Lung (tissue), 12 donors: ENCODE measurements around the gene ASH1L. TPM values are rescaled to one million over a fixed set of nuclear protein-coding genes. Genes with fewer than 3 reads are reported as not detected.

Experiments used
- ATAC-seq: fragments of 200-7000 bp; cut with Tn5 transposase; one replicate; pipeline ENCODE4 v1.9.1; 2020; ENCODE audit warnings: moderate number of reproducible peaks; ENCODE audit not compliant: insufficient read depth, low FRiP score
- DNase-seq, 3 donors: peaks; one replicate each; pipeline ENCODE4 v3.0.0-alpha.2; 2013 to 2017
- H3K27ac ChIP-seq, 2 donors: one replicate each; pipeline ENCODE4 v1.5.1; 2013; ENCODE audit warnings: mild to moderate bottlenecking in 2 of 2, moderate library complexity in 2 of 2, control low read depth in 1 of 2, inconsistent platforms in 1 of 2, low read depth in 1 of 2, low read length in 1 of 2
- H3K27me3 ChIP-seq, 3 donors: one replicate each; pipeline ENCODE4 v1.5.1; 2013; ENCODE audit warnings: low read length in 2 of 3; ENCODE audit not compliant: control insufficient read depth in 3 of 3, insufficient read depth in 3 of 3
- H3K36me3 ChIP-seq, 4 donors: one replicate each; pipeline ENCODE4 v1.5.1; 2013; ENCODE audit warnings: low read length in 4 of 4, mild to moderate bottlenecking in 1 of 4, moderate library complexity in 1 of 4; ENCODE audit not compliant: control insufficient read depth in 4 of 4, insufficient read depth in 4 of 4
- H3K4me1 ChIP-seq, 5 donors: one replicate each; pipeline ENCODE4 v1.5.1; 2013; ENCODE audit warnings: low read length in 5 of 5, mild to moderate bottlenecking in 2 of 5, moderate library complexity in 1 of 5; ENCODE audit not compliant: control insufficient read depth in 5 of 5, insufficient read depth in 5 of 5
- H3K4me3 ChIP-seq: one replicate; pipeline ENCODE4 v1.5.1; 2013; ENCODE audit warnings: mild to moderate bottlenecking, control low read depth, moderate library complexity
- H3K9ac ChIP-seq, 2 donors: one replicate each; pipeline ENCODE4 v1.5.1; 2013; ENCODE audit warnings: low read length in 2 of 2, control low read depth in 1 of 2; ENCODE audit not compliant: insufficient read depth in 1 of 2
- H3K9me3 ChIP-seq, 4 donors: one replicate each; pipeline ENCODE4 v1.5.1; 2013; ENCODE audit warnings: low read length in 3 of 4, mild to moderate bottlenecking in 1 of 4, moderate library complexity in 1 of 4; ENCODE audit not compliant: control insufficient read depth in 4 of 4, insufficient read depth in 3 of 4
- CTCF ChIP-seq: IDR thresholded peaks from 2 replicates; pipeline ENCODE4 v1.5.1; 2012; ENCODE audit warnings: mild to moderate bottlenecking; ENCODE audit errors: control extremely low read depth, extremely low read depth
- WGBS, 2 donors: extraction: QIAGEN DNeasy Blood & Tissue Kit; methylation state at CpG; one replicate each; pipeline ENCODE4 v1.1.7; 2013; 5-methylcytosine and 5-hydroxymethylcytosine counted together
- polyA plus RNA-seq, 2 donors: library from polyadenylated mRNA; stranded (reverse); fragments of 200-250 nt; gene quantifications; one replicate each; pipeline ENCODE4 v1.2.1, GENCODE V29; 2013
- total RNA-seq, 2 donors: library from RNA; depleted of rRNA in 1 of 2; stranded (reverse); fragments of >200 nt in 1 of 2; gene quantifications; one replicate each; pipeline ENCODE4 v1.2.1, GENCODE V29; 2014 to 2021
- donor health status: control.
- donor health status: control.
- donor health status: Bipolar disorder and iron deficiency.
- donor health status: healthy.
- donor health status: DM: yes; HTN: yes; CAD: no.

ASH1L gene
- total and polyA plus RNA-seq, 4 donors = 8.1 to 92.5 (median 27.5) TPM

DNA sequence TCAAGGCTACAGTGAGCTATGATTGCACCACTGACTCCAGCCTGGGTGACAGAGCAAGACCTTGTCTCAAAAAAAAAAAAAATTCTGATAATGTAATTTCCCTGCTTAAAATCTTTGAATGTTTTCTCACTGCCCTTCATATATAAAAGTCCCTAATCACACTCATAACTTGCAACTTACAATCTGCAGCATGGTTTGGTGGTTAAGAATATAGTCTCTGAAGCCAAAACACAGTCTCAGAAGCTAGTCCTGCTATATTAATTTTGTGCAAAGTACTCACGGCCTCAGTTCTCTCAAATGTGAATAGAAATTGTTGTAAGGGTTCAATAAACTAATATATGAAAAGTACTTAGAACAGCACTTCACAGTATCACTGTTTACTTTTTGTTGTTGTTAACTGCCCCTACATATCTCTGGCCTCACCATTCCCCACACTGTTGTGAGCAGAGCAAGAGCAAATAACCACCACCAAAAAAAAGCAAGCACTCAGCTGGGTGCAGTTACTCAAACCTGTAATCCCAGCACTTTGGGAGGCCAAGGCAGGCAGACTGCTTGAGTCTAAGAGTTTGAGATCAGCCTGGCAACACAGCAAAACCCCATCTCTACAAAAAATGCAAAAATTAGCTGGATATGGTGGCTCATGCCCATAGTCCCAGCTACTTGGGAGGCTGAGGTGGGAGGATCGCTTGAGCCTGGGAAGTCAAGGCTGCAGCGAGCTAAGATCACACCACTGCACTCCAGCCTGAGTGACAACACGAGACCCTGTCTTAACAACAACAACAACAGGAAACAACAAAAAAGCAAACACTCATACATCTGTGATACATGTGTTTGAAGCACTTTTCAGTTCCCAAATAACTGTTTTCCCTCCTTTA, 22.4 kb downstream of the ASH1L start:
- H3K27me3 ChIP-seq = no peaks in the 10 kb centered on the region
- H3K27ac ChIP-seq = no peak overlapping the region
- 68 to 80% methylated on average over 4 of the region's 4 CpGs for whole genome bisulfite sequencing, 2 donors
- peaks cover 0 to 6% (median 0%) of the 10 kb centered on the region in 4 donors for H3K36me3 ChIP-seq
- H3K4me3 ChIP-seq = no peak overlapping the region
- TF ChIP-seq CTCF = no peak
- H3K9ac ChIP-seq = no peak overlapping the region
- peaks cover 4 to 18% (median 5%) of the 10 kb centered on the region in 5 donors for H3K4me1 ChIP-seq
- no peaks in the 10 kb centered on the region for H3K9me3 ChIP-seq
- DNase-seq = no peak
- ATAC-seq = no peak

DNA sequence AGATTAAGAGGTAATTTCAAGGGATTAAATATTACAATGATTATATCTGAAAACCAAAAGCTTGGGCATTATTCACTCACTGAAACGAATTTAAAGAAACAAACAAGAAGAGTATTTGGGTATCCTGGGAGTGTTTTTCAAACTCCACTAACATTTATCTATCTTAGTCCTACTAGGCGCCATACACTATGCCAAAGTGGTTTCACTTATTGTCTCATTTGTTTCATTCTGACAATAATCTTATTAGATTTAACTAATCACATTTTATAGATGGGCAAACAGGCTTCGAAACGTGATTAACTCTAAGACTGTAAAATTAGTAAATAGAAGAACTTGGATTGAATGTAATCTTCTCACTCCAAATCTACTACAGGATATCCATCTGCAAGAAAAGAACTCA, 25.4 kb downstream of the ASH1L start:
- no peak overlapping the region for H3K9ac ChIP-seq

GRCh38 chr1:155531624-155532023, 31.0 kb downstream of the ASH1L start:
- ATAC-seq (no peak), DNase-seq (peak in 2 of 3 donors; percentile 65 to 79)
- H3K27ac ChIP-seq = no peak overlapping the region
- H3K4me3 ChIP-seq = no peak overlapping the region
- WGBS, 2 donors = 48 to 66% methylated on average over 1 of the region's 1 CpG
- H3K9ac ChIP-seq = no peak overlapping the region
- H3K9me3 ChIP-seq = no peaks in the 10 kb centered on the region
- H3K27me3 ChIP-seq = no peaks in the 10 kb centered on the region
- no peaks in the 10 kb centered on the region for H3K36me3 ChIP-seq
- peaks cover 2 to 20% (median 9%) of the 10 kb centered on the region in 5 donors for H3K4me1 ChIP-seq
- TF ChIP-seq CTCF = no peak

More for the DNA sequence above, 25.4 kb downstream of the ASH1L start:
- Histone ChIP-seq H3K4me1 (peaks cover 5 to 18% (median 6%) of the 10 kb centered on the region in 5 donors), H3K27me3 (no peaks in the 10 kb centered on the region), H3K4me3 (no peak overlapping the region), H3K36me3 (no peaks in the 10 kb centered on the region), H3K27ac (no peak overlapping the region), H3K9me3 (no peaks in the 10 kb centered on the region)
- TF ChIP-seq CTCF = no peak
- WGBS, 2 donors = 86 to 87% methylated on average over 4 of the region's 4 CpGs
- ATAC-seq (no peak), DNase-seq (no peak)
